SK-N-MC (cell line): ENCODE data around the gene CFAP107.

ENCODE experiments used
- DNase-seq: peaks from one replicate; pipeline ENCODE4 v3.0.0-alpha.2; 2011; ENCODE audit warnings: low read depth, low spot score
- H3K27ac ChIP-seq: fragments of 200-600 bp; sonication (generic); 2 replicates; pipeline ENCODE4 v1.5.1; 2016; ENCODE audit warnings: mixed run types
- H3K36me3 ChIP-seq: fragments of 200-600 bp; sonication (generic); 2 replicates; pipeline ENCODE4 v1.6.1; 2017; ENCODE audit warnings: antibody characterized with exemption, low read length, mixed read lengths; ENCODE audit not compliant: insufficient read depth
- H3K4me3 ChIP-seq: fragments of 200-600 bp; sonication (generic); 2 replicates; pipeline ENCODE4 v1.5.1; 2016
- H3K9ac ChIP-seq: fragments of 200-600 bp; sonication (generic); 2 replicates; pipeline ENCODE4 v1.8.0; 2017; ENCODE audit warnings: mixed run types, mixed read lengths; ENCODE audit not compliant: insufficient read length
- H3K9me3 ChIP-seq: fragments of 200-600 bp; sonication (generic); 2 replicates; pipeline ENCODE4 v1.6.1; 2017; ENCODE audit warnings: low read depth, mild to moderate bottlenecking, antibody characterized with exemption, low read length, moderate library complexity, mixed read lengths
- EZH2 ChIP-seq: fragments of 200-600 bp; sonication (generic); IDR thresholded peaks from one replicate; pipeline ENCODE4 v1.6.1; 2017; ENCODE audit warnings: antibody characterized with exemption
- FOXP2 ChIP-seq: optimal IDR thresholded peaks from 2 replicates; pipeline ENCODE3; 2011; ENCODE audit warnings: mild to moderate bottlenecking, moderate library complexity; ENCODE audit not compliant: insufficient read depth; ENCODE audit errors: extremely low read length, control extremely low read depth
- POLR2AphosphoS5 ChIP-seq: IDR thresholded peaks from 2 replicates; pipeline ENCODE4 v1.6.1; 2012; ENCODE audit warnings: mild to moderate bottlenecking, low read depth, low read length, borderline replicate concordance

CFAP107 gene, protein sequence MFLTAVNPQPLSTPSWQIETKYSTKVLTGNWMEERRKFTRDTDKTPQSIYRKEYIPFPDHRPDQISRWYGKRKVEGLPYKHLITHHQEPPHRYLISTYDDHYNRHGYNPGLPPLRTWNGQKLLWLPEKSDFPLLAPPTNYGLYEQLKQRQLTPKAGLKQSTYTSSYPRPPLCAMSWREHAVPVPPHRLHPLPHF

GRCh38 chr1:12745992-12746323 lies at the start of gene CFAP107:
TSS of gene CFAP107 (plus strand) at chr1:12746200. CDS start at chr1:12746431, 231 bp downstream.
- no peak for TF ChIP-seq EZH2
- TF ChIP-seq FOXP2, result no peak
- TF ChIP-seq POLR2AphosphoS5, result no peak
- H3K27ac ChIP-seq, result peak within 1 kb of the TSS; percentile 79
- H3K4me3 ChIP-seq, result peak within 1 kb of the TSS; percentile 20; the same call in 1 of the 2 replicates
- H3K36me3 ChIP-seq, result no peaks in the 10 kb centered on the region
- H3K9me3 ChIP-seq, result no peaks in the 10 kb centered on the region; the same call in 1 of the 2 replicates
- H3K9ac ChIP-seq, result peak within 1 kb of the TSS; percentile 6
- no peak for DNase-seq

- Histone ChIP-seq H3K36me3 (no peaks in the 10 kb centered on the region), H3K27ac (no peak overlapping the region), H3K9ac (no peak overlapping the region), H3K9me3 (no peaks in the 10 kb centered on the region), H3K4me3 (no peak overlapping the region)
- no peak for DNase-seq
- no peak for TF ChIP-seq FOXP2
- TF ChIP-seq EZH2, result no peak
- TF ChIP-seq POLR2AphosphoS5, result no peak
Measured at GRCh38 chr1:12696658-12697057, 49.3 kb upstream of the CFAP107 start.

GRCh38 chr1:12697397-12697796 lies 48.6 kb upstream of the CFAP107 start:
- TF ChIP-seq FOXP2, result no peak
- Histone ChIP-seq H3K36me3 (no peaks in the 10 kb centered on the region), H3K4me3 (no peak overlapping the region), H3K9me3 (no peaks in the 10 kb centered on the region), H3K27ac (no peak overlapping the region), H3K9ac (no peak overlapping the region)
- no peak for DNase-seq

GRCh38 chr1:12703821-12704451 lies 42.1 kb upstream of the CFAP107 start:
- Histone ChIP-seq H3K36me3 (no peaks in the 10 kb centered on the region), H3K9me3 (no peaks in the 10 kb centered on the region), H3K27ac (no peak overlapping the region), H3K4me3 (no peak overlapping the region), H3K9ac (no peak overlapping the region)
- no peak for DNase-seq
- TF ChIP-seq FOXP2 (no peak), EZH2 (no peak), POLR2AphosphoS5 (no peak)

- Histone ChIP-seq H3K9ac (no peak overlapping the region), H3K27ac (no peak overlapping the region), H3K4me3 (no peak overlapping the region), H3K36me3 (no peaks in the 10 kb centered on the region), H3K9me3 (no peaks in the 10 kb centered on the region)
- TF ChIP-seq POLR2AphosphoS5, result no peak
- TF ChIP-seq FOXP2, result no peak
- no peak for TF ChIP-seq EZH2
- DNase-seq, result no peak
Measured at GRCh38 chr1:12706061-12706460, 39.9 kb upstream of the CFAP107 start.

GRCh38 chr1:12708396-12709090 lies 37.5 kb upstream of the CFAP107 start:
- Histone ChIP-seq H3K9me3 (no peaks in the 10 kb centered on the region), H3K36me3 (no peaks in the 10 kb centered on the region), H3K4me3 (no peak overlapping the region), H3K27ac (no peak overlapping the region), H3K9ac (no peak overlapping the region)
- no peak for TF ChIP-seq EZH2
- no peak for TF ChIP-seq FOXP2
- TF ChIP-seq POLR2AphosphoS5, result no peak
- DNase-seq, result no peak

DNA sequence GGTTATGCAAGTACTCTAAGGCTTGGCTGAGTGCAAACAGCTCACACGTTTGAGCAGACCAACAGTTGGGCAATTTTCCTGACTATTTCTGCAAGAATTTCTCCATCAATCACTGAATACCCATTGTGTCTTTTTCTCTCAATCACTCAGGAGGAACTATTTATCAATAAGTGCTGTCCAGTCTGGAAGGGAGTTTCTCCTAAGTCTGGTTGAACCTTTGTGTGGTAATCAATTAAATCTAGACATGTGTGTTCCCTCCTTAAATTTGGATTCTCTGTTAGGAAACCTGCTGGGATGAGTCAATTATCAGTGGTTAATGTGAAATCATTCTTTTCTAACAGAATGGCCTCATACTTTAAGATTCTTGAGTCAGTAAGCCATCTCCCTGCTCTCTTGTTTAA lies 36.9 kb upstream of the CFAP107 start:
- TF ChIP-seq POLR2AphosphoS5, result no peak
- TF ChIP-seq EZH2, result no peak
- TF ChIP-seq FOXP2, result no peak
- no peak overlapping the region for H3K9ac ChIP-seq
- H3K4me3 ChIP-seq, result no peak overlapping the region
- DNase-seq, result no peak
- H3K36me3 ChIP-seq, result no peaks in the 10 kb centered on the region
- no peaks in the 10 kb centered on the region for H3K9me3 ChIP-seq
- H3K27ac ChIP-seq, result no peak overlapping the region

- H3K27ac ChIP-seq, result no peak overlapping the region
- DNase-seq, result no peak
- H3K4me3 ChIP-seq, result no peak overlapping the region
- no peaks in the 10 kb centered on the region for H3K9me3 ChIP-seq
- H3K36me3 ChIP-seq, result no peaks in the 10 kb centered on the region
- H3K9ac ChIP-seq, result no peak overlapping the region
- TF ChIP-seq EZH2 (no peak), POLR2AphosphoS5 (no peak)
Measured at GRCh38 chr1:12709696-12710095, 36.3 kb upstream of the CFAP107 start.
